ENCODE measurements around the gene FAP.

Gene FAP, protein sequence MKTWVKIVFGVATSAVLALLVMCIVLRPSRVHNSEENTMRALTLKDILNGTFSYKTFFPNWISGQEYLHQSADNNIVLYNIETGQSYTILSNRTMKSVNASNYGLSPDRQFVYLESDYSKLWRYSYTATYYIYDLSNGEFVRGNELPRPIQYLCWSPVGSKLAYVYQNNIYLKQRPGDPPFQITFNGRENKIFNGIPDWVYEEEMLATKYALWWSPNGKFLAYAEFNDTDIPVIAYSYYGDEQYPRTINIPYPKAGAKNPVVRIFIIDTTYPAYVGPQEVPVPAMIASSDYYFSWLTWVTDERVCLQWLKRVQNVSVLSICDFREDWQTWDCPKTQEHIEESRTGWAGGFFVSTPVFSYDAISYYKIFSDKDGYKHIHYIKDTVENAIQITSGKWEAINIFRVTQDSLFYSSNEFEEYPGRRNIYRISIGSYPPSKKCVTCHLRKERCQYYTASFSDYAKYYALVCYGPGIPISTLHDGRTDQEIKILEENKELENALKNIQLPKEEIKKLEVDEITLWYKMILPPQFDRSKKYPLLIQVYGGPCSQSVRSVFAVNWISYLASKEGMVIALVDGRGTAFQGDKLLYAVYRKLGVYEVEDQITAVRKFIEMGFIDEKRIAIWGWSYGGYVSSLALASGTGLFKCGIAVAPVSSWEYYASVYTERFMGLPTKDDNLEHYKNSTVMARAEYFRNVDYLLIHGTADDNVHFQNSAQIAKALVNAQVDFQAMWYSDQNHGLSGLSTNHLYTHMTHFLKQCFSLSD

DNA sequence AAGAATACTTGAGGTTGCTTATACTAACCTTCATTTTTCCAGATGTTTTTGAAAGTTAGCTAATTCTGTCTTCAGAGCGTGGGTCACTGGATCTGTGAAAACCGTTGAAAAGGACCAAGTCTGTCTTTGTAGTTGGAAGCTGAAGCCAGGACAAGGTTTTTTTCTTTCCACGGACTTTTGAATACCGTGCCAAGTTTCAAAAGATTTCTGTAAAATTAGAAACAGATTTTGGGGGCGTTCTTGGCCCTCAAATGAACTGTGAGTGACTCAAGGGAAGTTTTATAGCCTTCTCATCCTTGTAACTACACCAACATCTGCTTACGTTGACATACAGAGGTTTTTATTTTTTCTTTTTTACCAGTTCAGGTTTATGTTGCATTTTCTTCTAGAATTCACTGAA lies at the start of gene FAP:
FAP (minus strand) TSS at position 152 of the 400 bp plus-strand sequence; CDS start at position 34, 118 bp downstream.
- DNase-seq, result no peak

DNA sequence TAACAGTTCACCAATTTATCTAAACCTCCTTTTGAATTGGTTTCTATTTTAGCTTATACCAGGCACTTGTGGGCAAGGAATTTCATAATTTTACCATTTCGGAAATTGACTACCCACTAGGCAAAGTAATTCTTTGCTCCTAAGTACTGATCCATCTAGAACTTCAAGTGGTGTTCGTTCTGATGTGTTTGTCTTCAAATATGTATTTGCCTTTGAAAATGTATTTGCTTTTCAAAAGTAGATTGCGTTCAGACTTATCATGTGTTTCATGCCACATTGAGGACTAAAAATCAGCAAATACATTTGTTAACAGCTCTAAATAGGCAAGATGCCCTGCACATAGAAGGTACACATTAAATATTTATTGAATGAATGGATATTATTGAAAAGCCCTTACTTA lies 48.5 kb upstream of the FAP start:
- no peak for DNase-seq

DNA sequence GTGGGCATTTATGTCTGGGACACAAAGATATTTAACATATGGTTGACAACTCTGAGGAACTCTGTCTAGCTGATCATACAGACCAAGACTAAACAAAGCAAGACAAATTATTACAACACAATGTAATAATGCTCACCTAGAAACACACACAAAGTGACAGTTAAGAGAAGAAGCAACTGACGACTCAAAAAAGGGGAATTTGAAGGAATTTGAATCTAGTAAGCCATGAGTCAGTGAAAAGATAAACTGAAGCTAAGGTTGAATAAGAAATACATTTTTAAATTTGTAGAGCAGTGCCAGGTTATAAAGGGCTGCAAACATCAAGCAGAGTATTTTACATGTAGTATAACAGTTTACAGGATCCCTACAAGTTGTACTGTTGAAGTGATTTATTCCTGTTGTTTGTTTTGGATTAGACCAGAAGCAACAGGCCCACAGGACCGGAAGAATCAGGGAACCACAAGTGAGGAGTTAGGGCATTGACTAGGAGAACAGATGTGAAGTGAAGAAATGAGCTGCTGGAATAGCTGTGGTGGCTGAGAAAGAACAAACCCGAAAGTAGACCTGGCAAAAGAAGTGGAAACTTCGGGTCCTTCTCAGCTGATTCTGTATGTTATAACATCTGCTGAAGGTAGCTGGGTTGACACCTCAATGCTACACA lies 39.6 kb upstream of the FAP start:
- no peak for DNase-seq

DNA sequence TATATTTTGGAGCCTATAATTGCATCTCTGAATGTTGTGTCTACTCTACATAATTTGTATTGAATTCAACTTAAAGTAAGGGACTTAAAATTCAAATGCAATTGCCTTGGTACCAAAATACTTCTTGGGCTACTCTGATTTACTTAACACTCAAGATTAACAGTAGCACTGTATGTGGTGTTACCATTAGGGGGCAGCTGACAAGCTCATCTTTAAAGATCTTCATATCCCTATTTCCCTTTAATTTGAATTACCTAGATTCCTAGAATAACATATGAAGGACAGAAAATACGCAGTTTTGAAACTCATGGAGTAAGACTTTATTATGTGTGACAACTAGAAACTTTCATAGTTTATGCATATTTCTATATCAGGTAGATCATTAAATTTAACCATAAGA lies 37.4 kb upstream of the FAP start:
- DNase-seq, result no peak

DNA sequence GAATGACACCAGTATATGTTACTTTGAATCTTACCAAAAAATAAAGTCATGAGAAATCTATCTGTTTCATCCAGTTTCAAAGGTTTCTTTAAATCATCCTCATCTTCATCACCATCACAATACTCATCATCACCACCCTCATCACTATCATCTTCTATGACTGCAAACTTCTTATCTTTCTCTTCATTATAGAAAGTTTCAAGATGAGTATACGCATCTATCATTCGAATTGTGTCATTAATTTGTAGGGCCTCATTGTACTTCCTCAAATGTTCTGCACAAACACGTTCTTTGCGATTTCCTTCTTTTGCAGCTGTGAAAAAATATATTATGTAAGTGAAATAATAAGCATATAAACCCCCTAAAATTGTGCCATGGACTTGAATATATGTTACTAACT lies 34.1 kb upstream of the FAP start:
- no peak for DNase-seq

DNA sequence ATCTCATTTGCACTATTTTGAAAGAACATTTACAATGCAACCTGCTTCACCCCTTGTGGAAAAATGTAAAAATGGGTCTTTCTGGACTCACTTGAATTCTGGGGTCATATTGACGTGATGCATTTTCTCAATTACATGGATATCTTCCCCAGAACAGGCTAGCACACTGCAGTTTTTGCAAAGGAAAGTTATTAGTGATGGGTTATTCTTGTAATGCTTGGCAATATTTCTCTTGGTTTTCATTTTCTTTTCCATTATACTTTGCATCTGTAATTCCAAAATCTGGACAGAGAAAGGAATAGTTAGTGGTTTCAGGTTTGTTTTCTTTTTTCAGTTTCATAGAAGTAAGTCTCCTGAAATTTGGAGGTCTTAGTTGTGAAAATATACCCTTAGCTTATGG lies 24.8 kb upstream of the FAP start:
- no peak for DNase-seq

DNA sequence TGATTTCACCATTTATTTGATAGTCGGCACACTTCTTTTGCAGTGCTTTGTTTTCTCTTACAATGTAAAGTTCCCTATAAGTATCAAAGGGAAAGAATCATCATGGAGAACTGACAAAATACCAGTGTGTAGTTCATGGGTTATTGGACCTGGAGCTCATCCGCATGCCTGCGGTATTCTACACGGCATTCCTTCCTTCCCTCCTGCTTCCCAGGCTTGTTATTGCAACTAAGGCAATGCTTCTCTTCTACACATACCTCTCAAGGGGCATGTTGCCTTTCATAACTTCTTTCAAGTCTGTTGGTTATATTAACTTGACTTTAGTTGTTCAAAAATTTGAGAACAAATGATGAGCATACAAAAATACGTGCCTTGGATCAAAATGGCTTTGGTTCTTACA lies 24.3 kb upstream of the FAP start:
- DNase-seq, result no peak

DNA sequence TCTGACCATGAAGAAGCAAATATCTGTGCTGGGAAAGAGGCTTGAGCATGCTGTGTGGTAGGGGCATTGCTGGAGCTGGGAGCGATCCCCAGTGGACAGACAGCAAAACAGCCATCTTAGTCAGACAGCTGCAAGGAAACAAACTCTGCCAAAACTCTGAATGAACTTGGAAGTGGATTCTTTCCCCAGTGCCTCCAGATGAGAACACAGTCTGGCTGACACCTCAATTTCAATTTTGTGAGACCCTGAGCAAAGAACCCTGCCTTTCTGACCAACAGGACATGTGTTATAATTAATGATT lies 23.2 kb upstream of the FAP start:
- no peak for DNase-seq

DNA sequence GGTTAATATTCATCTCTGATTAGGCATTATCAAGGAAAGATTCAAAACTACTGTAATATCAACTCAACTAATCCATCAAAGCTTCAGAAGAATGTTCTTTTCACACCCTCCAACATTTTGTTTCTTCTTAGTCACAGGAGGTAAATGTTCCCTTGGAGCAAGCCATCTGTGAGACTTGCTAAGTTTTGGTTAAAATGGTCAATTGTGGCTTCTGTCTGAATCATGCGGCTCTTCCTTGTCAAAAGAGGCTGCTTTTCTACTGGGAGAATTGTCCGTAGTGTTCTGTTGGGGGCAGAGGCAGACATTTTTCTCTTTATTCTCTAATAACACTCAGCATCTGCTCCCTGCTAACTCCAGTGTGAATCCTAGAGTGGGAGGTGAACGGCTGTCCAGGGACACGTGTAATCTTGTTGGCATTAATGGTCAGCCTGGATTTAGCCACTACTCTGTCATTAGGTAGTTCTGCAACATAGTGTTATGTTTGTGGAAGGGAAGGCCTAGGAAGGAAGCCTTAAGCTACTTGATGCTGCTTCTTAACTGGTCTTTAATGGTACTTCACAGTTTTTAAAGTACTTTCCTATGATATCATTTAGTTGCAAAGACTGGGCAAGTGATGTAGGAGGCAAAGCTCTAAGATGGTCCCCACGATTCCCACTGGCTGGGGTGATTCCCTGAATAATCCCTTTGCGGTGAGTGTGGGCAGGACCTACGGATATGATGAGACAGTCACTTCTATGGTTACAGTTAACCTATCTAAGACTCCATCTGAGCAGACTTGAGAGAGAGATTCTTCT lies 22.6 kb upstream of the FAP start:
- DNase-seq, result no peak

DNA sequence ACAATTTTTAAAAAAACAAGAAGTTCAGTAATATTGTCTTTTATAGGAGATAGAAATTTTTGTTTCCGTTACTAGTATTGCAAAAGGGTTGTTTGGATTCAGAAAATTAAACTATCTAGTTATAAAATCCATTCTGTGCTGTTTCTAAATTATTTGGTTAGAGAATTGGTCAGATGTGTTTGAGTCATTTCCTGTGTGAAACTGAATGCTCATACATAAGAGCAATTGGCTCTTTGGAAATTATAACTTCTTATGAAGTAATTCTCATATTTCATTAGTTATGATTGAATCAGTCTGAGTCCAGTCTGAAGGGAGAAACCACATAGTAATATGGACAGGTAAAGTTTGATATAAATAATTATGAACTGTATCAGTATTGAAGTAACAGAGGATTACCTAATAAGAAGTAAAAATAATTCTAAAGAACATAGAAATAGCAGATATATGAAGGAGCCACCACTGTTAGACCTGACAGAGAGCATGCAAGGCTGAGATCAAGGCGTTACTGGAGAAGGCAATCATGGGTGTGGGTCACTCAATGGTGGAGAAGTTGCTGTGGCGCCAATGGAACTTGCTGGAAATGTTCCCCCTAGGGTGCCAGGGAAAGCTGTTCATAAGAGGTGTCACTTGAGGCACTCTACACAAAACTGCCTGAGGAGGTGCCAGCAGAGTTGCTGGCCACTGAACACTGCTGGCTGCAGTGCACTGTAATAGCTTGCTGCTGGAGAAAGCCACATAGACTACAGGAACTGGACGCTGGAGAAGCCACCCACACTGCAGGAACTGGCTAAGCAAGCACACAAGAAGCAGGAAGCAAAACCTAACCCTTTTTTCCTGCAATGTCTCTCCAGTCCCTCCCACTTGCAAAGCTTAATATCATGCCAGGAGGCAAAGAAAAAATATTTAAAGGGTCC lies 18.0 kb upstream of the FAP start:
- no peak for DNase-seq

DNA sequence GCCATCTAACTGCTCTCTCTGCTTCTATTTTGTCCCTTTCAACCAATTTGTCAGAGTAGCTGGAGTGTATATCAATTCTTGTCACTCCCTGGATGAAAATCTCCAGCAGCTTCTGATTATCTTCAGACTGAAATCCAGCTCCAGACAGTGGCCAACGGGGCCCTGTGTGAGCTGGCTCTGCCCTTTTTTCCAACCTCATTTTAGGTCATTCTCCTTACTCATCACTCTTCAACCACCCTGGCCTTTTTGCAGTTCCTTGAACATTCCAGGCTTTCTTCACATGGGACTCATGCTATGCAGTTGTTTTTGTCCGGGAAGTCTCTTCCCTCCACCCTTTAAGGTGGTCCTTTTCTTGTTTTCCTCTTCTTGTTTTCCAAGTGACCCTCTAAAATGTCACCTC lies 15.4 kb upstream of the FAP start:
- no peak for DNase-seq

DNA sequence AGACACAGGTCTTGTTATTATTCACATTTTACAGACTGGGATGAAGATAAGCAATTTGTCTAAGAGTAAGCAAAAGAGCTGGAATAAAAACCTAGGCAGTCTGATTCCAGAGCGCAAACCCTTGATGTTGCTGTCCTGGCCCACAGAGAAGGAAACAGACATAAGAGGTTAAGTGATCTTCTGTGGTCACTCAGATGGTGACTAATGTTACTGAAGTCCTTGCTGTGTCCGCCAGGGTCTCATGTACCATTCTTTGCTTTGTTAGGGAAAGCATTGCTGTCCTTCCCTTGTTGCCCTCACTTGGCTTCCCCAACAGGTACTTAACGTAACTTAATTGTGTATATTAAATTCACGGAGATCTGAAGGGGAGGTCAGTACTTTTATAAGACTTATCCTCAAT lies 14.9 kb upstream of the FAP start:
- no peak for DNase-seq

DNA sequence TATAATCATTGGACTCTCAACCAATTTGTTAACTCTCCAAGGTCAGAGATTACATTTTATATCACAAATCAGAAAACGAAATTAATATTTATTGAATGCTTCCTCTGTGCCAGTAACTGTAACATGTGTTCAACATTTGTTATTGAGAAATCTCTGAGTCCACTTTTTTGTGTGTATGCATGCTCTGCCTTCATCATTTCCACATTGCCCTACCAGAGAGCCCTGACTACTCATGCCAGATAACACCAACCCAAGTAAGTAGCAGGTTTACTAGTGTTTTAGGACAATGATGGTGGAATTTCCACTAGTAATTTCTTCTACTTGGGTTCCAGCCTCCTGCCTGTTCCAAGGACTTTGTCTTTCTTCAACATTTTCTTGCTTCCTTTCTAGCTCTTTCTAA lies 14.2 kb upstream of the FAP start:
- DNase-seq, result no peak

DNA sequence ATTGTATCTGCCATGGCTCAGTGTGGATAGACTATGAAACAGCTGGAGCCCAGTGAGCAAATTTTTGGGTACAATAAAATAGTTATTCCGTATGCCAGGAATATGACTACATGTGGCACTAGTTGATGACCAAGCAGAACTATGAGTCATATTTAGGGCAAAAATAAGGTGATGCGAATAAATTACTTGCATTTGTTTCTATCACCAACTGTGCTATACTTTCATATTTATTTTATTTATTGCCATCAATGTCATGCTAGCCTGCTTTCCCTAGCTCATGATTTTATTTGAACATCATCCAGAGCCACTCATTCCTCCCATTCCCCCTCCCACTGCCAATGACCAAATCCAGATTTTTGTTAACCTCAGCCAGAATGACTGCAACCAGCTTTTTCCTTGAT lies 13.3 kb upstream of the FAP start:
- no peak for DNase-seq

DNA sequence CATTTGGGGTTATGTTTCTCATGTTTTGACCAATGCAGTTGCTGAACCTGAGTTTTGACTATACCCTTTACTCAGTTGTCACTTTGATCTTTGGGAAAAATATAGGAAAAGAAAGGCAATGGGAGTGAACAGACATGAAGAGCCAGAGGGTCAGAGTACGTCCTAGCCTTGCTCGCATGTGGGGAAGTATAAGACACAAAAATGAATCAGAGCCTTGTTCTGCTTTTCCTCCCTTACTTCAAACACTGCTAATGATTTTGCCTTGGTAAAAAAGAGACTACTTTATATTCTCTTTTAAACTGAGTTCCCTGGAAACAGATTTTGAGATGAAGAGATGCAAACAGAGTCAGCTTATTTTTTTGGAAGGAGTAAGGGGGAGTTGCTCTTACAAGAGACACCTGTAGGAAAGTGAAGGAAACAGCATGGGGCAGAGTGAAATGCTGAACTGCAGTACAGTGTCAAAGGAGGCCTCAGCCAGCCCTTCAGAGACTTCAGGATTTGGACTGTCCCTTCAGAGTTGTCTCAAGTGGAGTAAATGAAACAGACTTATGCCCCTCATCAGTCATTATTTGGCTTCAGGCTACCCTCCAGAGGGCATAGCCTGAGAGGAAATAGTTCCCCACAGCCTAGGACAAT lies 11.1 kb upstream of the FAP start:
- DNase-seq, result no peak

DNA sequence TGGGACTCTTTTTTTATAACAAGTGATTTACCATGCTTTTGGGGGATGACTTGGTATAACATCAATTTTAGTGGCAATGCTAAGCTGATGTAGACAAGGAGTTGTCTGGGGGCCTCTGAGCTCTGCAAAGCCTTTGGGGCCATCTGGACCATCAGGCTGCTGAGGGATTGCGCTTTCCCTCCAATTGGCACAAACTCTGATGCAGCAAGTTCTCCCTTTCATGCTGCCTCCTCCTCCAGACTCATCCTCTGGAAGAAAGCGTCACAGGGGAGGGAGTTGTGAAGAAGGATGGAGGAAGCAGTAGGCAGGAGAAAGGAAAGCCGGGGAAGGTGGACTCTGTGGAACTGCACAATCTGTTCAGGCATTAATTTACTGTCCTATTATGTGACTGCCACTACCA lies 10.2 kb upstream of the FAP start:
- no peak for DNase-seq

DNA sequence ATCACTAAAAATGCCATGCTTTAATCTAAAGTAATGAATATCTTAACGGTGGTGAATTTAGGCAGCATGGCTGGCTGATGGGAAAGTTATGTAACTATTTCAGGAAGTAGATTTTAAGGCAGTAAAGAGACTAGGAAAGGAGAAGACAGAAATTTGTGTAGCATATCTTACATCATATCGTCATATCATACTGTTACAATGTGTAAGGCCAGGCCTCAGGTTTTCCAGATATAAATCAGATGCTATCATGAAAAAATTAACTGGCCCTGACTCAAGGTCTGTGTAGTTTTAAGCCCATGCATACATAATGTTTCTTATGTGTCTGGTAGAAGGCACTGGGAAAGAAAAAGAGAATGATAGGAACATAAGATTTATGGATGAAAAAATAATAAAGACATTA lies 8.9 kb upstream of the FAP start:
- DNase-seq, result no peak

DNA sequence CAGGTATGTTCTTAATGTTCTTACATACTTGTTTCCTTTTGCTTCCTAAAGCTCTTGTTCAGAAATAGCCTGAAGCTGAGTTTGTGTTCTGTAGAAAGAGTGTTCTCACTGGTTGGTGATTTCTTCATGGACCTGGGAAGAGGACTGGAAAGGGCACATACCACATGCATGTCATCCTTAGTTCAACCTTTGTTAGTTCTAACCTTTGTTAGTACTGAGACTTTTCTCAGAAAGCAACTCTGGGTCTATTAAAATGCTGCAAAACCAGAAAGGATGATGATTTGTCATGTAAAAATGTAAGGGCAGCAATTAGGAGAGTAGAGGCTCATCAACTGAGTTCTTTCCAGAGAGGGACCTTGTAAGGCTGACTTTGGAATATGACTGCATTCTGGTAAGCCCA lies 2.5 kb upstream of the FAP start:
- DNase-seq, result no peak

DNA sequence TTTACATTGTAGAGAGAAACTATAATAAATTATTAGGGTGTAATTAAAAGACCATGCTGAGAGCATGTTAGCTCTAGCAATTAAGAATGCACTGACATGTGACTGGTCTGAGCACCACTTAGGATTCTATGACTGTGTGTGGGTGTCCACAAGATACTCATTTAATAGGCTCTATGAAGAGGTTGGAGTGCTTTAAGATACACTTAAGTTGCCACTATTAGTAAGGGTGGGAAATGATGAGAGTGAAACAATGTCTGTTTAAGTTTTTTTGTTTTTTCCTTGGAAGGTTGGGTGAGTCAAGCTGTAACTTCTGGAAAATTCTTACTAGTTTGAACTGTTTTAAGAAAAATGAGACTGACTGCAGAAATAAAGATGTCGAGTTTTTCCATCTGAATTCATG lies 1.8 kb upstream of the FAP start:
- no peak for DNase-seq

DNA sequence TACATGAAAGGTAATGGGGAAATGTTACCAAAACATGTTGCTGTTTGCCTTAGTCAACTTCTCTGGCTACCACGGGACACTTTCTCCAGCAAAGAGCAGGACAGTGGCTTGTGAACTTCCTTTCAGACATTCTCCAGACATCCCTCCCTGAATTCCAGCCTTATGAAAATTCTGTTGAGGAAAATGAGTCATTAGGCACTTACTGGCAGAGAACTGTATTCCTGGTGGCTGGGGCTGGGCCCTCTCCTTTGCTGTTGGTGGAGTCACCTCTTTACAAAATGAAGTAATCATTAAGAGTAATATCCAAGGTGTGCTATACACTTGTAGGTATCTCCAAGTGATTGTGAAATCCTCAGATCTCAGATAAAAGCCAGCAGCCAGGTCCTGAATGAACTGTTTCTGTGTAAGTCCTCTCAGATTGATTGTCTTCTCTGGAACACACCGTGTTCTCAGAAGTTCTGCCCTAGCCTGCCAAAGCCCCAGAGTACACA lies 1.3 kb upstream of the FAP start:
- no peak for DNase-seq

DNA sequence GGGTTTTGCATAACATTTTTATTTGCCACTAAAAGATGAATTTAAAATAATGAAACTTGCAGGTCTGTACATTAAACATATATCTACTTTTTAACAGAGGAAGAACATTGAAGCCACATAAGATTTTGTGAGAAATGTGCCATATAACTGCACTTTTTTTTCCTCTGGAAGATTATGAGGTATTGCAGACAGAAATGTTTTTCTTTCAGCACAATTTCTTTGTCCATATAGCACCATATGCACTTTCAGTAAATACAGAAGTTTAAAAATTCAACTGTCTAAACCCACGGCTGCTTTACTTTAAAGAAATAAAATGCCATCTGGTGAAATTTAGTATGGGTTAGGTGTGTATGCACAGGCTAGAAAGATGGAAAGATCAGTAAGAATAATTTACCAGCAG lies 470 bp upstream of the FAP start:
- DNase-seq, result no peak
